Fibroblast of lung (primary cell): ENCODE results near the gene COA1.

Source experiments
- EZH2 ChIP-seq: IDR thresholded peaks from 2 replicates; pipeline ENCODE4 v1.5.1; 2012; ENCODE audit warnings: low read length, control low read depth, mild to moderate bottlenecking; ENCODE audit errors: missing control alignments
- TF ChIP-seq, protein P1 (sequence below), 2 donors: IDR thresholded peaks in 1 of 2; conservative IDR thresholded peaks in 1 of 2; 1 replicate in 1 of 2; 2 replicates in 1 of 2; pipeline ENCODE4 v1.5.1; 2011 to 2012; ENCODE audit warnings: low read length in 2 of 2, control low read depth in 1 of 2, inconsistent platforms in 1 of 2, low read depth in 1 of 2, mild to moderate bottlenecking in 1 of 2

DNA sequence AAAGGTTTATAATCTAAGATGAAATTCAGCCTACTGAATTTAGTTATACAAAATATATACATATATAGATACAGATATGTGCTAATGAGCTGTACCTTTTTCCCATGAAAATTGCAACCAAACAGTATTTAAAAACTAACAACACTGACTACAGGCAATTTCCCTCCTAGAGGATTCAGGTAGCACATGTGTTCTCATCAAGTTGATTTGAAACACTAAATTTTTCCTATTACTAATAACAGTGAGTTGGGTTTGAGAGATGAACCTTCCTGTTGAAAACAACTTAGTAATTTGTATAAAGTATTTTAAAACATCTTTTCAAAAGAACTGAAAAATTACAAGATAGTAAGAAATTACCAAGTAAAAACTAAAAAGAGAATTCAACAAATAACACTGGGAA is 51.5 kb downstream of the COA1 start:
- TF ChIP-seq, protein P1, sequence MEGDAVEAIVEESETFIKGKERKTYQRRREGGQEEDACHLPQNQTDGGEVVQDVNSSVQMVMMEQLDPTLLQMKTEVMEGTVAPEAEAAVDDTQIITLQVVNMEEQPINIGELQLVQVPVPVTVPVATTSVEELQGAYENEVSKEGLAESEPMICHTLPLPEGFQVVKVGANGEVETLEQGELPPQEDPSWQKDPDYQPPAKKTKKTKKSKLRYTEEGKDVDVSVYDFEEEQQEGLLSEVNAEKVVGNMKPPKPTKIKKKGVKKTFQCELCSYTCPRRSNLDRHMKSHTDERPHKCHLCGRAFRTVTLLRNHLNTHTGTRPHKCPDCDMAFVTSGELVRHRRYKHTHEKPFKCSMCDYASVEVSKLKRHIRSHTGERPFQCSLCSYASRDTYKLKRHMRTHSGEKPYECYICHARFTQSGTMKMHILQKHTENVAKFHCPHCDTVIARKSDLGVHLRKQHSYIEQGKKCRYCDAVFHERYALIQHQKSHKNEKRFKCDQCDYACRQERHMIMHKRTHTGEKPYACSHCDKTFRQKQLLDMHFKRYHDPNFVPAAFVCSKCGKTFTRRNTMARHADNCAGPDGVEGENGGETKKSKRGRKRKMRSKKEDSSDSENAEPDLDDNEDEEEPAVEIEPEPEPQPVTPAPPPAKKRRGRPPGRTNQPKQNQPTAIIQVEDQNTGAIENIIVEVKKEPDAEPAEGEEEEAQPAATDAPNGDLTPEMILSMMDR (conservative IDR thresholded peaks at IDR 0.05 in 1 of 2, IDR thresholded peaks at IDR 0.05 in 1 of 2; ENCODE audit: low read depth in 1 of 2, low read length in 2 of 2): no peak
- TF ChIP-seq EZH2: no peak
